Astrocyte (in vitro differentiated cells and primary cell): ENCODE data around the gene GMEB2. TPM values are rescaled to one million over a fixed set of nuclear protein-coding genes. Genes with fewer than 3 reads are reported as not detected.

ENCODE experiments used
- DNase-seq: peaks from one replicate; pipeline ENCODE4 v3.0.0-alpha.2; 2010; ENCODE audit warnings: low read depth
- FAIRE-seq: peaks from 2 replicates; lab custom pipeline; 2011; peaks lifted over from hg19 to GRCh38; lab: Jason Lieb, UNC
- H2AFZ ChIP-seq: 2 replicates; pipeline ENCODE4 v1.6.0; 2012; ENCODE audit warnings: low read depth, low read length, inconsistent platforms
- H3K27ac ChIP-seq: 2 replicates; pipeline ENCODE4 v1.5.1; 2011; ENCODE audit warnings: low read depth, low read length, inconsistent platforms
- H3K27me3 ChIP-seq: 2 replicates; pipeline ENCODE4 v1.6.0; 2011; ENCODE audit warnings: low read length, inconsistent platforms; ENCODE audit not compliant: insufficient read depth
- H3K36me3 ChIP-seq: 2 replicates; pipeline ENCODE4 v1.5.1; 2011; ENCODE audit warnings: low read length, inconsistent platforms; ENCODE audit not compliant: insufficient read depth
- H3K4me1 ChIP-seq: 2 replicates; pipeline ENCODE4 v1.5.1; 2011; ENCODE audit warnings: low read length, inconsistent platforms; ENCODE audit not compliant: insufficient read depth
- H3K4me2 ChIP-seq: 2 replicates; pipeline ENCODE4 v1.6.0; 2012; ENCODE audit warnings: low read length, inconsistent platforms
- H3K4me3 ChIP-seq: 2 replicates; pipeline ENCODE4 v1.5.1; 2011; ENCODE audit warnings: low read depth, mild to moderate bottlenecking, low read length, inconsistent platforms; ENCODE audit not compliant: insufficient read depth
- H3K79me2 ChIP-seq: 2 replicates; pipeline ENCODE4 v1.6.0; 2012; ENCODE audit warnings: mild to moderate bottlenecking, low read length, inconsistent platforms; ENCODE audit not compliant: insufficient read depth
- H3K9ac ChIP-seq: 2 replicates; pipeline ENCODE4 v1.6.0; 2012; ENCODE audit warnings: mild to moderate bottlenecking, low read length, inconsistent platforms
- H3K9me3 ChIP-seq: 2 replicates; pipeline ENCODE4 v1.5.1; 2012; ENCODE audit warnings: low read depth, mild to moderate bottlenecking, low read length, inconsistent platforms; ENCODE audit not compliant: insufficient read depth
- H4K20me1 ChIP-seq: 2 replicates; pipeline ENCODE4 v1.6.0; 2012; ENCODE audit warnings: low read length, inconsistent platforms; ENCODE audit not compliant: insufficient read depth
- H3K27ac Mint-ChIP-seq: one replicate; pipeline ENCODE4 v1.8.0; 2021; ENCODE audit warnings: mild to moderate bottlenecking, mixed read lengths; ENCODE audit not compliant: unreplicated experiment
- H3K27me3 Mint-ChIP-seq: one replicate; pipeline ENCODE4 v1.8.0; 2021; ENCODE audit warnings: low read depth, mixed read lengths; ENCODE audit not compliant: unreplicated experiment
- H3K36me3 Mint-ChIP-seq: one replicate; pipeline ENCODE4 v1.8.0; 2021; ENCODE audit warnings: low read depth, mixed read lengths; ENCODE audit not compliant: unreplicated experiment
- H3K4me1 Mint-ChIP-seq: one replicate; pipeline ENCODE4 v1.8.0; 2021; ENCODE audit warnings: low read depth, mixed read lengths; ENCODE audit not compliant: unreplicated experiment
- H3K4me3 Mint-ChIP-seq: one replicate; pipeline ENCODE4 v1.8.0; 2021; ENCODE audit warnings: mild to moderate bottlenecking, moderate library complexity, mixed read lengths; ENCODE audit not compliant: unreplicated experiment
- H3K9me3 Mint-ChIP-seq: one replicate; pipeline ENCODE4 v1.8.0; 2021; ENCODE audit warnings: mild to moderate bottlenecking, mixed read lengths; ENCODE audit not compliant: unreplicated experiment
- CTCF ChIP-seq: IDR thresholded peaks from 2 replicates; pipeline ENCODE4 v1.5.1; 2011; ENCODE audit warnings: low read depth, mild to moderate bottlenecking, inconsistent platforms, low read length, moderate library complexity; ENCODE audit not compliant: insufficient read depth
- EZH2 ChIP-seq: IDR thresholded peaks from 2 replicates; pipeline ENCODE4 v1.6.1; 2012; ENCODE audit warnings: mild to moderate bottlenecking, low read length, inconsistent platforms; ENCODE audit not compliant: insufficient read depth
- total RNA-seq: library from RNA; stranded (reverse); gene quantifications from 2 replicates; pipeline ENCODE4 v1.2.1, GENCODE V29; 2021

GMEB2 gene
- total RNA-seq, 1 donor from 2014 or later: 11.7 TPM

DNA sequence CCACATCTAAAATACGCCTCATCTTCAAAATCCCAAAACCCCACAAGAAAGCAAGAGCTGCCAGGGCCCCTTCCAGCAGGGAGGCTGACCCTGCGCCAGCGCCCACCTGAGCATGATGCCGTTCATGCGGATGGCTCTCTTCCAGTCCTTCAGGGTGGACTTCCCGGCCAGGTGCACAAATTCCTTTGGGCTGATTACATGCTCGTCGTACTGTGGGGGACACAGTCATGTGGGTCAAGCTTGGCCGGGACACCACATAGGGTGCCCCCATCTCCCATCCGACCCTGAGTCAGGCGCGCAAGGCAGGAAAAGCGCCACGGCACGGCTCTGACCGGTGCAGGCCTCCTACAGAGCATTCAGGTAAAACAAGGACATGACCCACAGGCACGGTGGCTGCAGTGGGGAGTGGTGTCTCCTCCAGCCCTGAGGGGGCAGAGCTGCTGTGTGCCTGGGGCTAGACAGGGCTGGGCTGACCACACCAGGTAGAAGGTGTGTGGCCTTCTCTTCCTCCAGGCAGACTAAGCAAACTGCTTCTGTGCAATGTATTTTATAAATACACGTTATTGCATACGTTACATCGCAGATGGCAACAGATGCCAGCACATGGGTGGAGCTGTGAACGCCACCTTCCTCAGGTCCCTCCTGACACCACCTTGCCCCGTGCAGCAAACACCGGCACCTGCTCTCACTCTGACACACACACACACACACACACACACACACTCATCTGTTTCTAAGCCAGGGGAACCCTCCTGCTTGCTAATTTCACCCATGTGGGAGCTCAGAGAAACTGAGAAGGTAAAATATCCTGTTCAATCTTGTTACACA is 29.0 kb downstream of the GMEB2 start:
- Mint-ChIP-seq H3K36me3 (peaks cover 15% of the 10 kb centered on the region), H3K4me1 (peaks cover 2% of the 10 kb centered on the region), H3K27me3 (no peaks in the 10 kb centered on the region), H3K4me3 (no peak overlapping the region), H3K27ac (no peak overlapping the region), H3K9me3 (no peaks in the 10 kb centered on the region)
- Histone ChIP-seq H3K36me3 (peaks cover 12% of the 10 kb centered on the region), H3K27me3 (no peaks in the 10 kb centered on the region), H3K79me2 (no peaks in the 10 kb centered on the region), H3K4me1 (peaks cover 7% of the 10 kb centered on the region), H3K9ac (no peak overlapping the region), H3K9me3 (no peaks in the 10 kb centered on the region), H3K4me3 (no peak overlapping the region), H3K4me2 (no peak overlapping the region), H3K27ac (no peak overlapping the region), H2AFZ (no peak overlapping the region), H4K20me1 (peaks cover 4% of the 10 kb centered on the region)
- TF ChIP-seq EZH2 (no peak), CTCF (no peak)
- FAIRE-seq: no peak
- no peak for DNase-seq

DNA sequence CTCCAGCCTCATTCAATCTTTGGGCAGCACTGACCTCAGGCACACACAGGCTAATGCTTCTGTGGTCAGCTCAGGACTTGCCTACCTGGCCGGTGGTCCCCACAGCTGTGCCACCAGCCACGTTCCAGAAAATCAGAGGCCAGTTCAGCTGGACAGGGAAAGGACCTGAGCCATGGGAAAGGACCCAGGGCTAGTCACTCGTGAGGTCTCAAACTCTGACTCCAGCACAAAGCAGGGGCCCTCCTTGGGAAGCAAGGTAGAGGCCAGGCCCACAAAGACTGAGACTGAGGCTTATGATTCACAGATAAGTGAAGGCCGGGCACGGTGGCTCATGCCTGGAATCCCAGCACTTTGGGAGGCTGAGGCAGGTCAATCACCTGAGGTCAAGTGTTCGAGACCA is 30.5 kb downstream of the GMEB2 start:
- no peaks in the 10 kb centered on the region for H3K9me3 ChIP-seq
- H3K27ac Mint-ChIP-seq: no peak overlapping the region
- no peaks in the 10 kb centered on the region for H3K27me3 Mint-ChIP-seq
- peaks cover 14% of the 10 kb centered on the region for H3K36me3 Mint-ChIP-seq
- H3K4me2 ChIP-seq: no peak overlapping the region
- peaks cover 6% of the 10 kb centered on the region for H3K36me3 ChIP-seq
- H3K9me3 Mint-ChIP-seq: no peaks in the 10 kb centered on the region
- H3K27me3 ChIP-seq: no peaks in the 10 kb centered on the region
- H3K4me1 Mint-ChIP-seq: peaks cover 2% of the 10 kb centered on the region
- no peak overlapping the region for H3K27ac ChIP-seq
- H3K9ac ChIP-seq: no peak overlapping the region
- no peak for TF ChIP-seq EZH2
- TF ChIP-seq CTCF: no peak
- FAIRE-seq (no peak), DNase-seq (no peak)
- no peak overlapping the region for H3K4me3 Mint-ChIP-seq
- H4K20me1 ChIP-seq: peaks cover 4% of the 10 kb centered on the region
- no peak overlapping the region for H2AFZ ChIP-seq
- peaks cover 7% of the 10 kb centered on the region for H3K4me1 ChIP-seq
- no peak overlapping the region for H3K4me3 ChIP-seq
- H3K79me2 ChIP-seq: no peaks in the 10 kb centered on the region
